HG02678 (cell line): ENCODE data around the gene PNMT.
A peak's percentile ranks its signal among the peaks of the same experiment; 100 is the strongest.

ENCODE experiments used
- ATAC-seq: cut with Tn5 transposase; IDR thresholded peaks from one replicate; pipeline ENCODE4 v1.9.1; 2021; ENCODE audit warnings: mild to moderate bottlenecking, moderate library complexity; ENCODE audit not compliant: unreplicated experiment

PNMT gene

DNA sequence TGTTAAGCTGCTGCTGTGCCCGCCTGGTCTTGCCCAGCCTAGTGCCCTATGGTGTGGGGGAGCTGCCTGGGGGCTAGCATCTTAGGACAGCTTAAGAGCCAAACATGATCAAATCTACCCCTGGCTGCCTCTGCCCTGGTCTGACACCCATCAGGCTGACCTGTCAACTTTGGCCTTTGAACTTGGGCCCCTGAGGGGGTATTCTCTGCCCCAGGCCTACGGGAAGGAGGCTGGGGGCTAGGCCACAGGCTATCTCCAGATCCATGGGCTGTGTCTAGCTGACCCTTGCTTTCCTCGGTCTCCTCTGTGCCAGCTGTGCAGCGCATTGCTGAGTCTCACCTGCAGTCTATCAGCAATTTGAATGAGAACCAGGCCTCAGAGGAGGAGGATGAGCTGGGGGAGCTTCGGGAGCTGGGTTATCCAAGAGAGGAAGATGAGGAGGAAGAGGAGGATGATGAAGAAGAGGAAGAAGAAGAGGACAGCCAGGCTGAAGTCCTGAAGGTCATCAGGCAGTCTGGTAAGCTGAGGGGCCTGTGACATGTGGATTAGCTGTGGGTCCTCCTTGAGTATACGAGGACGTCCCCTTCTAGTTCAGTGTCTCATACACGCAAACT, 34.6 kb upstream of the PNMT start:
- no peak for ATAC-seq

DNA sequence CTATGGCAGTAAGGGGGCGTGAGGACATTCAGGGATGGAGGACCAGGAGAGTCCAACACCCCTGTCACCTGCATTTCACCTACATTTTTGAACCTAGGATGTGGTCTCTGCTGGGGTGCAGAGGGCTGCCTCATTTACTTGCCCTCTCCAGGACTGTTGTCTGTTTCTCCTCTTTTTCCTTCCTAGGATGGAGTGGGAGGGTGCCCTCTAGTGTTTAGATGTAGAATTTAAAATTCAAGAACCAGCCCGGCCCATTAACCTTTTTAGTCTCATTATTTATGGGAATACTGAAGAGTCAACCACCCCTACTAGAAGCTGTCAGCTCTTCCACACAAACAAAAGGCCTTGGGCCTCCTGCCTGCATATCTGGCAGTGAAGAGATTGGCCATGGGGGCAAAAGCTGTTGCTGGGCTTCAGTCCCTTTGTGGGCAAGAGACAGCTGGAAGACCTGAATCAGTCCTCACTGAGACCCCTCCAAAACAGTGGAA, 33.8 kb upstream of the PNMT start:
- ATAC-seq, result no peak

DNA sequence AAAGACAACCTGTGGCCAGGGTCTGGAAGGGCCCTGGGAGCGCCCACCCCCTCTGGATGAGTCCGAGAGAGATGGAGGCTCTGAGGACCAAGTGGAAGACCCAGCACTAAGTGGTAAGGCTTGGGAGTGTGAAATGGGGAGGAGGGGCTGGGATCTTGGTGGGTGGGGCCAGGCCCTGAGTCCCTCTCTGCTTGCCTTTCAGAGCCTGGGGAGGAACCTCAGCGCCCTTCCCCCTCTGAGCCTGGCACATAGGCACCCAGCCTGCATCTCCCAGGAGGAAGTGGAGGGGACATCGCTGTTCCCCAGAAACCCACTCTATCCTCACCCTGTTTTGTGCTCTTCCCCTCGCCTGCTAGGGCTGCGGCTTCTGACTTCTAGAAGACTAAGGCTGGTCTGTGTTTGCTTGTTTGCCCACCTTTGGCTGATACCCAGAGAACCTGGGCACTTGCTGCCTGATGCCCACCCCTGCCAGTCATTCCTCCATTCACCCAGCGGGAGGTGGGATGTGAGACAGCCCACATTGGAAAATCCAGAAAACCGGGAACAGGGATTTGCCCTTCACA, 32.6 kb upstream of the PNMT start:
- no peak for ATAC-seq

DNA sequence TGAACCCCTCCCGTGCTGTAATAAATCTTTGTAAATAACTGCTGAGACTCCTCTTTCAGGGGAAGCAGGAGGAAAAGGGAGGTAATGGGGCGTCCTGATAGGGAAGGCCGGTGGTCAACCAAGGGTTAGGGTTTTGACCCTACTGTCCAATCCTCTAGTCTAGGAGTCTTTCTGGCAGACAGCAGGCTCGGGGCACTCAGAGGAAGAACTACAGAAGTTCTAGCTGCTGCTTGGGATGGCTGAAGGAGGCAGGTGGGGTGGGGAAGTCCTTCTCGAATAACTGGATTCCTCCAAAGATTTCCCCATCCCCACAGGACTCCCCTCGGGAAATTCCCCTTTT, 31.7 kb upstream of the PNMT start:
- peak; percentile 16 for ATAC-seq

DNA sequence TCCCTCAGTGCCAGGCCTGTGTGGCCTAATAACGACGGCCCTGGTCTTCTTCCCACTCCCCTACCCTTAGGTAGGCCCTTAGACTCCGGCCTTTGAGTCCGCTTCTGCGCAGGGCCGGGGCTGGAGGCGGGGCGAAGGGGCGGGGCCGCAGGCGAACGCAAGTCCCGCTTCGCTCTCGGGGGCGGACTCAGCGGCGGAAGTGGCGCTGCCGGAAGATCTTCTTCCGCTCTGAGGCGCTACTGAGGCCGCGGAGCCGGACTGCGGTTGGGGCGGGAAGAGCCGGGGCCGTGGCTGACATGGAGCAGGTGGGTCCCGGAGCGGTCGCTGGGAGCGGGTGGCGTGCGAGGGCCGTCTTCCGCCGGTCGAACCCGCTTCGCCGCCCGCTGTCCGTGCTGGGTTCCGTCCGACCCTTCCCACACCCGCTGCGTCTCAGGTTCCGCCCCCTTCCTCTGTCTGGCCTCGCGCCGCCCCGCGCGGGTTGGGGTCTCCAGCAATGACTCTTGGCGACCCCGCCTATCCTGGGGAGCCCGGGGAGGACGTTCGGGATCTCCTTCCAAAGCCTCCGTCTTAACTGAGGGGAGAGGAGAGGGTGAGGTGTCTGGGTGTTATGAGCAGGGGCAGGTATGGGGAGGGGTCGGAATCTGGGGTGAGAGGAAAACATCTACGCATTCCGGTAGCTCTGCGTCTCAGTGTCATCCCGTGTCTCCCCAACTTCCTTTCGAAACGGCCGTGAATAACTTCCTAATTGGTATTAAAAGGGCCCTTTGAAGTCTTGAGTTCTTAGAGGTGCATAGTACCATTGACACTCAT, 31.1 kb upstream of the PNMT start, which contains the start of gene STARD3:
TSS of gene STARD3 (plus strand) at position 218 of the 810 bp plus-strand sequence. CDS start 16,388 bp downstream, outside the sequence.
- ATAC-seq, result peak; percentile 80

DNA sequence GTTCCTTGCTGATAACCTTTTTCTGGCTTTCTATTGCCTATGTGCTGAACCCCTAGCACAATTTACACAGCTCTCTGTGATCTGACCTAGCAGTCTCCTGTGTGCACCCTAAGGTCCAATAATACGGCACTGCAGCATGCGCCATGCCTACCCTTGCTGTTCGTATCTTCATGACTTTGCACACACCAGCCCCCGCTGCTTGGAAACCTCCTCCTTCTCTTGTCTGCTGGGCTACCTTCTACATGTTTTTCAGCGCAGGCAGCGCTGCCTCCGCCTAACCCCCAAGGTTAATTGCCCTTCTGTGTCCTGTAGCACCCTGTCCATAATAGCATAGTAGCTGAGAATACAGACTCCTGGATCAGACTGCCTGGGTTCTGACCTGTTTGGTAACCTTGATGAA, 29.9 kb upstream of the PNMT start:
- no peak for ATAC-seq

DNA sequence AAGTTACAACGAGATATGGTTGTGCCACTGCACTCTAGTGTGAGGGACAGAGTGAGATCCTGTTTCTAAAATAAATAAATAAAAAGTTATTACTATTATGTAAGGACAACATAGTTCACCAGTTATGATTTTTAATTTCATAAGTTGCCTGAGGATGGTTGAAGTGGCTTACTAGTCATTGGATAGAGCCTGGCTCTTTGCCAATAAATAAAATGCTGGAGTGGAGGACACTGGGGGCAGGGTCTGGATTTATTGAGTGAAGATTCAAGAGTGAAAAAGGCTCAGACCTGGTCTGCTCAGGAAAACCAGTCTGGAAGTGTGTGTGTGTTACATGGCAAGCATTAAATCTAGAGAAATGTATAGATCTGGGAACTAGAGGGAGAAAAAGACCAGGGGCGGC, 29.2 kb upstream of the PNMT start:
- no peak for ATAC-seq

DNA sequence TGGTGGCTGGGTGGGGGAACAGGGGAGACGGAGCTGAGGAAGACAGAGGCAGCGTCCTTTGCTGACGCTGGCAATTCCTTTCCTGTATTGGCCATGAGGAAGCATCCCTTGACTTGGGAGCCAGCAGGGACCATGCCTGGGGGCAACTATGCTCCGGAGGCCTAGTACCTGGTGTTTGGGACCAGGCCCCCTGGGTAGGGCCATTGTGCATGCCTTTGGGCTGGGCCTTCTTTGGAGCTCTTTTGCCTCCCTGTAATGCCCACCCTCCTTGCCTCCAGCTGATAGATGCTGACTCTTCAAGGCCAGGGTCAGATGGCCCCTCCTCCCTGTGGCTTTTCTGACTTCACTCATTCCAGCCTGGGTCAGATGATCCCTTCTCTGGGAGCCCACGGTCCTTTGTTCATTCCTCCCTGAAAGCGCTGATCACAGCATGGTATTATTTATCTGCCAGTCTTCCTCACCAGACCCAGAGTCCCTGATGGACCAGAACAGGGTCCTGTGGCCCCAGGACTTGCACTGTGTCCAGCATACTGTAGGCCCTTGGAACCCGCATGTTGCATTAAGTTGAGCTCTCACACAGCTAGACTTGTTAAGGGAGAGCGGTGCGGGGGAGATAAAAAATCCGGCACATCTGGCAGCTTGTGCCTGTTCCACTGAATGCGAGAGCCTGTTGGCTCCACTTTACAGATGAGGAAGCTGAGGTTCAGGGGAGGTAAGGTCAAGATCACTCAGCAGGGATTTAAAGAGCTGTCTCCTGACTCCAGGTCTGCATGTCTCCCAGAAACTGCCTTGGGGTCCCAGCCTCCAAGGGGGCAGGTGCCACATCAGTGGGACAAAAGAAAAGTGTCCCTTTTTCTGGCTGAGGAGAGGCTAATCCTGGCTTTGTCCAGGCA, 28.4 kb upstream of the PNMT start:
- no peak for ATAC-seq

DNA sequence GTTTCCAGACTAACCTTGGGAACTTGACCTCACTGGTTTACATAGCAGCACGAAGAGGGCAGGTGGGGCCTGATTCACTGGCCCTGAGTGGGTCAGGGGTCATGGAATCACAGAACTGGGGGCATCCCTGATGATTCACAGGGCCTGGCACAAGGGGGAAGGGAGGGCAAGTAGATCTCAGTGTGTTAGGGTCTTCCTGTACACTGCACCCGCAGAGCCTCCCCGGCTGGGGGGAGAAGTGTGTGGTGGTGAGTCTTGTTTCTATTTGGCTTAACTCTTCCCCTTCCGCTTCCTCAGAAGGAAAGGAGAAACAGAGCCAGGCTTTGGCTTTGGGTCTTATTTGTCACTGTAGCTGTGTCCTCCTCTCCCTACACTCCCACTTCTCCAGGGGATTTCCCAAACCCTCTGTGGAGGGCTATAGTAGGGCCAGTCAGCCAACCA, 27.6 kb upstream of the PNMT start:
- no peak for ATAC-seq

DNA sequence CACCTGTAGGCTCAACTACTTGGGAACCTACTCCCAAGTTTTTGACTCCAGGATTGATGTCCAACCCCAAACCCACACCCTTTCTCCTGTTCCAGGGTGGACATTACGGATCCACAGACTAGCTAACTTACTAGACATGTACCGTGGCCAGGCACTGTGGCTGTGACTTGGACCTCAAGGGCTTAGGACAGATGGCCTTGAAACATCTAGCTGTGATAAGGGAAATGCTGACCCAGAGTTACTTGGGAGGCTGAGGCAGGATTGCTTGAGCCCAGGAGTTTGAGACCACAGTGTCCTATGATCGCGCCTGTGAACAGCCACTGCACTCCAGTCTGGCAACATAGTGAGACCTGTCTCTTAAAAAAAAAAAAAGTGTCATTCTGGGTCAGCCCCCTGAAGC, 27.2 kb upstream of the PNMT start:
- ATAC-seq, result no peak

DNA sequence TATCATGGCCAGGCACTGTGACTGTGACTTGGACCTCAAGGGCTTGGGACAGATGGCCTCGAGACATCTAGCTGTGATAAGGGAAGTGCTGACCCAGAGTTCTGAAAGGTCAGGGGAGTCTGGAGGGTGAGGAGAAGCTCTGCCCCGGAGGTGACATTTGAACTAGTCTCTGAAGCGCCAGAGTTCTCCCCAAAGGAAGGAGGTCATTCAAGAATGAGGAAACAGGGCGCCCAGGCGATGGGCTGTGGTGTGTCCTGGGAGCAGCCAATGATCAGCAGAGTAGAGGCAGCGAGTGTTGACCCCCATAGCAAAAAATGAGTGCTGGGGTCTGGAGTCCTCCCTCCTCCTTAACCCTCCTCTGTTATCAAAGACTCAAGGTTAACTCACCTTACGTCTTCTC, 26.4 kb upstream of the PNMT start:
- no peak for ATAC-seq

DNA sequence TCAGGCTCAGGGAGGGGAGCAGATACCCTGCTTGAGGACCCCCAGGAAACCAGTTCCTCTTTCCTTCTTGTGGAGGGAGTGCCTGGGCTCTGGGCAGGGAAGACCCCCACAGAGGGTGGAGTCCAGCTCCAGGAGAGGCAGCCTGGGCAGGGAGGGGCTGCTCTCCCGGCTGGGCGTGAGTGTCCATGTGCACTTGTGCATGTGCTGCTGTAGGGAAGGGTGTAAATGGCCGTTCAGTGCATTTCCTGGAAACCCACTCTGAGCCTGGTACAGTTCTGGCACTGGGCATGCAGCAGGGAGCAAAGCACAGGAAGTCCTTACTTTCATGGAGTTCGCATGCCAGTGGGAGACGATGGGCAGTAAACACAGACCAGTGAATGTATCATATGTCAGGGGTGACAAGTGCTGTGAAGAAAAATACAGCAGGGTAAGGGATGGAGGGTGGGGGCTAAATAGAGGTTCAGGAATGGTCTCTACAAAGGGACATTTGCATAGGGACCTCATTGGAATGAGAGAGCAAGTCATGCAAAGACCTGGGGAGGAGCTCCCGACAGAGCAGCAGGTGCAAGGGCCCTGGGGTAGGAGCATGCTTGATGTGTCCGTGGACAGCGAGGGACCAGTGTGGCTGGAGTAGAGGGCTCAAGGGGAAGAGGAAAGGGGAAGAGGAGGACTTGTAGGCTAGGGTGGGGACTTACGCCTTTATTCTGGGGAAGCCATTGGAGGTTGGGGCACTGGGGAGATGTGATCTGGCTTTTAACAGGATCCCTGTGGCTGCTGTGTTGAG, 25.8 kb upstream of the PNMT start:
- ATAC-seq, result no peak

DNA sequence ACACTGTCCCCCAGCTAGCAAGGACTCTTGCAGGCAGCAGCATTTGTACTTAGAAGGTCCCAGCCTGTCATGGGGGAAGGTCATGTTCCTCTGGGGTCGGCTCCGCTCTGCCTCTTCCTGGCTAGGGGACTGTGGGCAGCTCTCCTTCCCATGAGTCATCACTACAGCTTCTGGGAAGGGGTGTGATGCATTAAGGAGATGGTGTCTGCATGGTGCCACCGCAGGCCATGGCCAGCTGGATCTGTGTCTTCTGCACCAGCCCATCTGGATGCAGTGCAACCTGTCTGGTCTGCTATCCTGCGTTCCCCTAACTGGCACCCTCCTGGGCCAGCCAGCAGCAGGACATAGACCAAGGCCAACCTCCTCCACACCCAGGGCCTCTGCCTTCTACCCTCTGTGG, 25.0 kb upstream of the PNMT start:
- no peak for ATAC-seq

DNA sequence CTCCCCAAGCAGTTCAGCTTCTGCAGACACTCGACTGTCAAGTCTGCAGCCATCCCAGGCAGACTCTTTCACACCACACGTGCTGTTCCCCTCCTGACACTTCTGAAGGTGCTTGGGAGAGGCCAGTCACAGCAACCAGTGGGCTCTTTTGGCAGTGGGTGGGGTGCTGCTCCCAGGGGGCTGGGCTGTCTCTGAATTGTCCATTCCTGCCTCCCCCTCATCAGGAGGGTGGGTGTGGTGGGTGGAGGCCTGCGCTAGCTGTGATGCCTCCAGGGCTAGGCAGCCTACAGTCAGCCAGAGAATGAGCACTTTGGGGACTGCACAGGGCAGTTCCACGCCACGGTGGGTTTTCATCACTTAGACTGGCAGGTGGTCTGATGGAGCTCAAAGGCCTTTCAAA, 21.0 kb upstream of the PNMT start:
- ATAC-seq, result no peak

DNA sequence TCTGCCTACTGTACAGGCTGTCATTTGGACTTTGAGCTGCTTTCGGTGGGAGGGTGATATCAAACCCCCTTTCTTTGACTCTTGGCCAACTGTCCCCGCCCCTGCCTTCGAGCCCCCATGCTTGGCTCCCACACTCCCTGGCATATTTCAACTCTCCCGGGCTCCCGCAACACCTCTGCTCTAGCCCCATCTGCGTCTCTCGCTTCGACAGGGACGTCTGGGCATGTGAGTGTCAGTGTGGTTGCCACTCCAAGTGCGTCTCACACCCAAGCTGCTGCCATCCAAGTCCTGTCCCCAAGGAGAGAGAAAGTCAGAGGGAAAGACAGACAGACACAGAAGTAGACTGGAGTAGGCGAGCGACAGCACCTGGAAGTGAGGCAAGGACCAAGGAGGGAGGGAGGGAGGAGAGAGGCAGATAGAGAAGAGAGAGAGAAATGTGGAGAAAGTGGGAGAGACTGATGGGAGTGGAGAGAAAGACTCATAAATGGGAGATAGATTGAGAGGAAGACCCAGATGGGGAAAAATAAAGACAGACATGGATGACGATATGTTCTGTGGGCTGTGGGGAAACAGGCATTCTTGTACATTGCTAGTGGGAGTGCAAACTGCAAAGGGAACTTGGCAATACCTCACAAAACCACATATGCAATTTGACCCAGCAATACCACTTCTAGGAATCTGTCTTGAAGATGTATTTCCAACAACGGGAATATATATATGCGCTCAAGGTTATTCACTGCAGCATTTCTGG, 19.5 kb upstream of the PNMT start:
- no peak for ATAC-seq

DNA sequence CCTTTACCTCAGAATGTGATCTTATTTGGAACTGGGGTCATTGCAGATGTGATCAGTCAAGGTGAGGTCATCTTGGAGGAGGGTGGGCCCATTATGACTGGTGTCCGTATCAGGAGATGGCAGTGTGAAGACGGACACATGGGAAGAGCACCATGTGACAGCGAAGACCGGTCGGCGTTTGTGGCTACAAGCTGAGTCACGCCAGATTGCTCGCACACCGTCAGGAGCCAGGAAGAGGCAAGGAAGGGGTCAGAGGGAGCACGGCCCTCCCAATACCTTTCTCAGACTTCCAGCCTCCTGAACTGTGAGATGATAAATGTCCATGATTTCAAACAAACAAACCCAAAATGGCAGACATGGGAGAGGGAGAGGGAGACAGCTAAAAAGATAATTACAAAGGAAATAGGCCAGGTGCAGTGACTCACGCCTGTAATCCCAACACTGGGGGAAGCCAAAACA, 18.1 kb upstream of the PNMT start:
- no peak for ATAC-seq

DNA sequence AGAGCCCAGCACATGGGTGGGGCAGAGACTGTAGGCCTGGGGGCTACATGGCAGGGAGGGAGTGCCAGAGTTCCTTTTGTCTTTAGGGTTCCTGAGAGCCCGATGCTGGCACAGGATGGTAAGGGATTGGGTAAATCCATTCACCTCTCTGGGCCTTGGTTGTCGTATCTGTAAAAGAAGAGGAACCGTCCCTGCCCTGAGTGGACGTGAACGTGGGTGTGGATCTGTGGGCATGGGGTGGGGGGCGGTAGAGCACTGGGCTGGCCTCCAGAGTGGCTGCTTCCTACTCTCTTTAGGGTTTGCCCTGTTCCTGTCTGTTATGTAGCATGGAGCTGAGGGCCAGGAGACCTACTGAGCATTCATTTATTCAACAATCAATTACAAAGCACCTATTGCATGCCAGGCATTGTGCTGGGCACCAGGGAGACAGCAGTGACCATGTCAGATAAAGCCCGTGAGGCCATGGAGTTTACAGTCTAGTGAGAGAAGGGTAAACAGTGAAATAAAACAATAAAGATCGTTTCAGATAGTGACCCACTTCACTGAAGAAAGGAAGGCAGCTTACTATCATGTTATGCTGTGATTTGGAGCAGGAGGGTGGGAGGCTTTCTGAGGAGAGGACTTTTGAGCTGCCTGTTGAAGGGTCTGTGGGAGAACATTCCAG, 16.2 kb upstream of the PNMT start:
- ATAC-seq, result no peak

DNA sequence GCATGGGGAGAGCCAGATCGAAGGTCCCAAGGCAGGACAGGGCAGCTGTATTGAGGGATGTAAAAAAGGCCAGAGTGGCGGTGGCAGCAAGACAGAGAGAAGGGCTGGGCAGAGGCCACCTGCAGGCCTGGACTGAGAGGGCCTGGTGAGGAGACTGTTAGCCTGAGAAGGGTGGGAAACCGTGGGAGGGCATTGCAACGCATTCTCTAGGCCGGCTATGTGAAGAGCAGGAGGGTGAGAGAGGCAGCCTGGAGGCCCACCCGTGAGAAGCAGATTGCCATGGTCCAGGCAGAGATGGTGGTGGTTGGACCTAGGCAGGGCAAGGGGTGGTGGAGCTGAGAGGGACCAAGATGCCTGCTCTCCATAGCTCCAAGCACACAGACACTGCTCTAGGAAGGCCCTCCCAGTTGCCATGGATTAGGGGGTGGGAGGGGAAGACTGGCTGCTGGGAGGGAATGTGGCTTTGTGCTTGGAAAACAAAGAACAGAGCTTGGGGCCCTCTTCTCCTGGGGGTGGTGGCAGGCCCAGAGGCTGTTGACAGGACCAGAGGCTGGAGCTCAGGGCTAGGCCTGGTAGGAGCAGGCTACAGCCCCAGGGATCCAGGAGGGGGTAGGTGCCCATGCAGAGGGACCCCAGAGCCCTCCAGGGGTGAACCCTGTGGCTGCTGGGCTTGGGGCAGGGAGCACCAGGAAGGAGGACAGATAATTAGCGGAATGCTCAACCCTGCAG, 15.5 kb upstream of the PNMT start:
- ATAC-seq, result no peak
